Colonic mucosa (tissue), 4 donors: ENCODE results near the gene MBD2. TPM values are rescaled to one million over a fixed set of nuclear protein-coding genes. Genes with fewer than 3 reads are reported as not detected.

Experiments
- DNase-seq: peaks from one replicate; pipeline ENCODE4 v3.0.0-alpha.2; 2020
- H3K27ac ChIP-seq: fragments of 200-600 bp; one replicate; pipeline ENCODE4 v1.8.0; 2021
- H3K27me3 ChIP-seq: fragments of 200-600 bp; one replicate; pipeline ENCODE4 v1.8.0; 2021
- H3K36me3 ChIP-seq: fragments of 200-600 bp; one replicate; pipeline ENCODE4 v1.8.0; 2021
- H3K4me1 ChIP-seq: fragments of 200-600 bp; one replicate; pipeline ENCODE4 v1.8.0; 2021; ENCODE audit warnings: mild to moderate bottlenecking
- H3K4me3 ChIP-seq: fragments of 200-600 bp; one replicate; pipeline ENCODE4 v1.8.0; 2021
- H3K9ac ChIP-seq, 2 donors: one replicate each; pipeline ENCODE4 v1.7.0; 2013; ENCODE audit warnings: control low read depth in 2 of 2, low read depth in 2 of 2, low read length in 2 of 2
- H3K9me3 ChIP-seq: fragments of 200-600 bp; one replicate; pipeline ENCODE4 v1.8.0; 2021
- intact Hi-C: fragments of 100-400 bp; cut with DNase I; formaldehyde crosslinking; loops from one replicate; pipeline ENCODE4 v1.14.1; 2022
- total RNA-seq, 2 donors: library from RNA; stranded (reverse); fragmentation: NEBNext Ultra II Directional in 1 of 2; extraction: Animal tissue kit (Norgen Biotek cat#: 25700) in 1 of 2; gene quantifications; one replicate each; pipeline ENCODE4 v1.2.1, GENCODE V29; 2021
- TF ChIP-seq, protein P1 (sequence below): fragments of 200-600 bp; IDR thresholded peaks from one replicate; pipeline ENCODE4 v1.8.0; 2022; ENCODE audit warnings: antibody characterized with exemption, mild to moderate bottlenecking
- donor health status: healthy.
- donor health status: DM: no; HTN: no; CAD: no.
- donor health status: DM: no; HTN: no; CAD: no.

Gene MBD2
- total RNA-seq, 2 donors from 2014 or later, result 110 to 138 TPM

DNA sequence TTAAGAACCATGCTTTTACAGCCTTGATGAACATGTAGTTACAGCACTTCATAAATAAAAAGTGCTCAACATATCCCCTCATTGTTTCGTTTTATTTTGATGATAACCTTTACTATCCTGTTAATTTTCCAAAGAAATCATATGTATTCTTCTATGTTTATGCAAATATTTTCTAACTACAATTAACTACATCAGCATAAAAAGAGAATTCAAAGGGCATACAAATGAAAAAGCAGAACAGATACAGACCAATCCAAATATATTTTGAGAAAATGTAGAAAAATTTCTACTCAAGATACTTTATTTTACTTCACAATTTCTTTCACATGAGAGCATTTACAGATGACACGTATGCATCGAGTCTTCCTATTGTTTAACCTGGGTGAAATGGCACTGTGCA lies 69.1 kb downstream of the MBD2 start:
- Histone ChIP-seq H3K27me3 (no peaks in the 10 kb centered on the region), H3K4me3 (no peak overlapping the region), H3K9ac (no peak overlapping the region), H3K27ac (no peak overlapping the region), H3K36me3 (peaks cover 5% of the 10 kb centered on the region), H3K9me3 (no peaks in the 10 kb centered on the region), H3K4me1 (no peaks in the 10 kb centered on the region)
- TF ChIP-seq, protein P1, sequence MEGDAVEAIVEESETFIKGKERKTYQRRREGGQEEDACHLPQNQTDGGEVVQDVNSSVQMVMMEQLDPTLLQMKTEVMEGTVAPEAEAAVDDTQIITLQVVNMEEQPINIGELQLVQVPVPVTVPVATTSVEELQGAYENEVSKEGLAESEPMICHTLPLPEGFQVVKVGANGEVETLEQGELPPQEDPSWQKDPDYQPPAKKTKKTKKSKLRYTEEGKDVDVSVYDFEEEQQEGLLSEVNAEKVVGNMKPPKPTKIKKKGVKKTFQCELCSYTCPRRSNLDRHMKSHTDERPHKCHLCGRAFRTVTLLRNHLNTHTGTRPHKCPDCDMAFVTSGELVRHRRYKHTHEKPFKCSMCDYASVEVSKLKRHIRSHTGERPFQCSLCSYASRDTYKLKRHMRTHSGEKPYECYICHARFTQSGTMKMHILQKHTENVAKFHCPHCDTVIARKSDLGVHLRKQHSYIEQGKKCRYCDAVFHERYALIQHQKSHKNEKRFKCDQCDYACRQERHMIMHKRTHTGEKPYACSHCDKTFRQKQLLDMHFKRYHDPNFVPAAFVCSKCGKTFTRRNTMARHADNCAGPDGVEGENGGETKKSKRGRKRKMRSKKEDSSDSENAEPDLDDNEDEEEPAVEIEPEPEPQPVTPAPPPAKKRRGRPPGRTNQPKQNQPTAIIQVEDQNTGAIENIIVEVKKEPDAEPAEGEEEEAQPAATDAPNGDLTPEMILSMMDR, result no peak
- intact Hi-C loops, result no loop called here
- no peak for DNase-seq

DNA sequence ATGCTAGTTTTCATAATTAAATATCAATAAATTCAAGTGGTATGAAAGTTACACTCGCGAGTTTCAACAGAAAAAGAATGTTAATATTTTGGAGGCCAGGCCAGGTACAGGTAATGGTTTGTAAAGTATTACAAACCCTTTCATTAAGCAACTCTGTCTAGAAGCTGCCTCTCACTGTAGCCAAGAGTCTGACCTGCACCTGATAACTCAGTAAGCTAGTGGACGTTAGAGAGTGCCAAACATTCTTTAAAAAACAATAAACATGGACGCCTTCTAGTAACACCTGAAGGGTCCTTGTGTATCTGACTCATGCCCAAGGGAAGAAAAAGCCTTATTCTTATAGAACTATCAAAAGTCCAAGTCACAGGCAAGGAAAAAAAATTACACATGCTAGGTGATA lies 70.2 kb downstream of the MBD2 start:
- Histone ChIP-seq H3K4me3 (no peak overlapping the region), H3K27me3 (no peaks in the 10 kb centered on the region), H3K9me3 (no peaks in the 10 kb centered on the region), H3K4me1 (no peaks in the 10 kb centered on the region), H3K27ac (no peak overlapping the region), H3K36me3 (peaks cover 5% of the 10 kb centered on the region), H3K9ac (no peak overlapping the region)
- TF ChIP-seq, protein P1, result no peak
- intact Hi-C loops, result no loop called here
- no peak for DNase-seq

DNA sequence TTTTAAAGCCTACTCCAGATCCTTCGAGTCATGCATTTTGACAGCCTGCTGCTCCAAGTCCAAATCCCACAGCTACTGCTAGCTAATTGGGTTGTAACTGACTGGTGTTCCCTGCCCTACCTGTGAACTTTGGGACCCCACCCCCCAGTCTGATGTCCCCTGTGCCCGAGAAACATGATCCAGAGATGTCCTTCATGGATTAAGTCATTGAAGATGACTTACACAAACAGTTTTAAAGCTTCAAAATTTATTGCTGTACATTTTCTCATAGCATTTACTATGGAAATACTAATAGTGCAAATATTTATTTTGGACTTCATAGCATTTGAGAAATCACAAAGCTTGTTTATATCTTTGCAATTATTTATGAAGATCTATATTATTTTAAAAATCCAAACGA lies 73.1 kb downstream of the MBD2 start:
- TF ChIP-seq, protein P1, result no peak
- no peaks in the 10 kb centered on the region for H3K9me3 ChIP-seq
- H3K27ac ChIP-seq, result no peak overlapping the region
- no peak overlapping the region for H3K4me3 ChIP-seq
- no peak overlapping the region for H3K9ac ChIP-seq
- intact Hi-C loops, result no loop called here
- no peaks in the 10 kb centered on the region for H3K27me3 ChIP-seq
- no peaks in the 10 kb centered on the region for H3K4me1 ChIP-seq
- DNase-seq, result no peak
- no peaks in the 10 kb centered on the region for H3K36me3 ChIP-seq

DNA sequence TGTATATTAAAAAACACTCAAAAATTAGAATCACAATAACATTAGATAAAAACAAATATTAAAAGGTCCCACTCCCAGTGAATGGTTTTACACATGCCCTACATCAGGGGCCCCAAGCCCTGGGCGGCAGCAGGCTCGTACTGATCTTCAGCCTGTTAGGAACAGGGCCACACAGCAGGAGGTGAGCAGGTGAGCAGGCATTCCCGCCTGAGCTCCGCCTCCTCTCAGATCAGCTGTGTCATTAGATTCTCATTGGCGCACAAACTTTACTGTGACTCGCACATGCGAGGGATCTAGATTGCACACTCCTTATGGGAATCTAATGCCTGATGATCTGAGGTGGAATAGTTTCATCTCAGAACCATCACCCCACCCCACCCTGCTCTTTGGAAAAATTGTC lies 74.2 kb downstream of the MBD2 start:
- DNase-seq, result no peak
- TF ChIP-seq, protein P1, result no peak
- Histone ChIP-seq H3K27me3 (no peaks in the 10 kb centered on the region), H3K9ac (no peak overlapping the region), H3K4me1 (no peaks in the 10 kb centered on the region), H3K9me3 (no peaks in the 10 kb centered on the region), H3K27ac (no peak overlapping the region), H3K4me3 (no peak overlapping the region), H3K36me3 (no peaks in the 10 kb centered on the region)
- intact Hi-C loops, result no loop called here

DNA sequence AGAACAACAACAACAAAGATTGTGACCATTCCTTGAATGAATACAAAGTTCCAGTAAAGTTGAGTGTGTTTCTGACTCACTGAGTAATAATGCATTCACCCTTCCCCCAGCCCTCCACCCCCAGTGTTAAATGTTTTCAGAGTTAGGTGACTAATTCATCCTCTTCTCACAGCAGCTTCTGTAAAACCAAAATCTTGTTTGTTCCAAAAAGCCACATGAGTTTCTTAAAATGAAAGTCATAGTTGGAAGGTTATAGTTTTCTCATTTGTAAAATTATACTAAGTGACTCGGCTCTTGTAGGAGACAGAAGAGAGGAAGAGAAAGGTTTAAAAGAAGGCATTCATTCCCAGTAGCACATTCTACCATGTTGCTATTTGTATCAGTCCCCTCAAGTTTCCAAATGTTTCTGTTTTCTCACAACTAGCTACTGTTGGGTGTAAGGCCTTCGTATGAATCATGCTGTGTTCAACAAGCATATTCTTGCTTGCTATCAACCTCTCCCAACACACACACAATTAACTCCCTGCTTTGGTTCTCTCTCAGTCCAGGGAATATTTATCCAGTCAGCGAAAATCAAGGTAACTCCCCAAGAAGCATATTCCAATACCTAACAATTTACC lies 75.3 kb downstream of the MBD2 start:
- Histone ChIP-seq H3K9ac (no peak overlapping the region), H3K27me3 (no peaks in the 10 kb centered on the region), H3K9me3 (no peaks in the 10 kb centered on the region), H3K4me1 (no peaks in the 10 kb centered on the region), H3K36me3 (no peaks in the 10 kb centered on the region), H3K4me3 (no peak overlapping the region), H3K27ac (no peak overlapping the region)
- TF ChIP-seq, protein P1, result no peak
- intact Hi-C loops, result no loop called here
- DNase-seq, result no peak
